HG03469 (cell line): ENCODE results near the gene TMC3.
"Not testable (repeated sequence)": the region's sequence is repeated elsewhere in the genome, so short reads cannot be mapped to it uniquely, and the experiment has no call there.

Experiments used
- ATAC-seq: cut with Tn5 transposase; IDR thresholded peaks from one replicate; pipeline ENCODE4 v1.9.1; 2021; ENCODE audit warnings: mild to moderate bottlenecking, moderate library complexity, moderate number of reproducible peaks; ENCODE audit not compliant: unreplicated experiment

Gene TMC3

GRCh38 chr15:81348691-81349090 lies 25.3 kb downstream of the TMC3 start:
- not testable (repeated sequence) for ATAC-seq

- ATAC-seq = no peak
Measured at GRCh38 chr15:81347910-81348309, 26.1 kb downstream of the TMC3 start.

GRCh38 chr15:81346611-81347010 lies 27.4 kb downstream of the TMC3 start:
- ATAC-seq = no peak

- ATAC-seq = no peak
Measured at GRCh38 chr15:81343371-81343770, 30.6 kb downstream of the TMC3 start.

GRCh38 chr15:81341351-81341750 lies 32.7 kb downstream of the TMC3 start:
- ATAC-seq = no peak

- no peak for ATAC-seq
Measured at GRCh38 chr15:81339851-81340250, 34.2 kb downstream of the TMC3 start.

GRCh38 chr15:81339321-81339720 lies 34.7 kb downstream of the TMC3 start:
- no peak for ATAC-seq

- ATAC-seq = no peak
Measured at GRCh38 chr15:81338170-81339007, 35.6 kb downstream of the TMC3 start.

DNA sequence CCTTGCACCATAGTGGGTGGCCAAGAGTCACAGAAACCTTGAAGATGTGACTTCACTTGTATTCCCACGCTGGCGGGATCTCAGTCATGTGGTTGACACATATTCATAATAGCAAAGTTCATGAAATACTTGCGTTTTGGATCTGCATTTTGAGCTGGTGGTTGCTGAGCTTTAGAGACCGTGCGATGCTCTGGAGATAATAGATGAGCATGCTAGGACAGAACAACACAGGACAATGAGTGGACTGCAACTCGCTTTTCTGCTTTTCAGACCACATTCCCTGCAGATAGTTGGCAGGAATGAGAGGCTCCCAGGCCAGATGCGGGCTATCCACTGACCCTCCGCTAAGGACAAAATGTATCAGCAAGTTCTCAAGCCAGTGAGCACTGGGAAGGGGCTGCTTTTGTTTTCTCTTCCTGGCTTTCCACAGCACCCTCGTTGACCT lies 36.3 kb downstream of the TMC3 start:
- no peak for ATAC-seq

GRCh38 chr15:81337241-81337640 lies 36.8 kb downstream of the TMC3 start:
- ATAC-seq = no peak

DNA sequence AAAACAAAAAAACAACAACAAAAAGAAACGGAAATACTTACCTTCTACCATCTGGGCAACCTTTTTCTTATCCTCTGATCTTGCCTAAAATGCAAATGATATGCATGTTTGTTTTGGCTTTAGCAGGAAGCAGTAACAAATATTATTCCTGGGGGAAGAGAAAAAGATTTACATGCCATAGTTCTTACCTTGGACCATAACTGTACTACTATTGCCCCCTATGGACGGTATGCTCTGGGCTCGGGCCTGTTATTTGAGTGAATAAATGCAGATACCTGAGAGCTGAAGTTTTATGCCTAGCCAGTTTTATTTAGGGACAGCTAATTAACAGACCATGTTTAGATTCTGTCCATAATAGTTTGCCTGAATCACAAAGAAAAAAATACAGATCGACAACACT lies 37.4 kb downstream of the TMC3 start:
- no peak for ATAC-seq

GRCh38 chr15:81335631-81336030 lies 38.4 kb downstream of the TMC3 start:
- ATAC-seq = no peak

DNA sequence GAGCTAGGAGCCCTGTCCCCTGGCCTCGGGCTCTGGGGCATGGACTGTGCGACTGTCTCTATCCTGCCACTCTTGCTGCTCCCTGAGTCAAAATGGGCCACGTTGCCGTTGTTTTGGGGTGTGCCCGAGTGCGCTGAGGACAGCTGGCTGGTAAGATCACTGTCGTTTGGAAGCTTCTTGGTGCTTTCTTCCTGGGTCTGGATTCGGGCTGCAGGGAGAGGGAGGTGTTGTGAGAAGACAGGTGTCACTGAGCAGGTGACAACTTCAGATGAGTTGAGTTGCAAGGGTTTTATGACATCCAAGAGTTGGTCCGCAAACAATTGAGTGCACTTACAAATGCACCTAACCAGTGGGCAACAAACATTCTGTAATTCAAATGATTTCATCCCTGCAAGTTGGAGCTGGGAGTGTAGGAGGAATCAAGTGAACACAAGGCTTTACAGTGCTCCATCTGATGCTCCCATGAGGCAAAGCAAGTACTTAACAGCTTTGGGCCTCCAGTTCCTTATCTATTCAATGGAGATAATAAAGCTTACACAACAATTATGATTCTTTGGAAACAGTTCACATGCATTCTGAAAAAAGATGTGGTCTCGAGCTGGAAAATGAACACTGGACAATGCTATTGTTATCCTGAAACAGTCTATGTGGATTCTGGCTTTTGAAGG lies 39.1 kb downstream of the TMC3 start:
- ATAC-seq = no peak

- no peak for ATAC-seq
Measured at GRCh38 chr15:81333363-81333762, 40.6 kb downstream of the TMC3 start.

DNA sequence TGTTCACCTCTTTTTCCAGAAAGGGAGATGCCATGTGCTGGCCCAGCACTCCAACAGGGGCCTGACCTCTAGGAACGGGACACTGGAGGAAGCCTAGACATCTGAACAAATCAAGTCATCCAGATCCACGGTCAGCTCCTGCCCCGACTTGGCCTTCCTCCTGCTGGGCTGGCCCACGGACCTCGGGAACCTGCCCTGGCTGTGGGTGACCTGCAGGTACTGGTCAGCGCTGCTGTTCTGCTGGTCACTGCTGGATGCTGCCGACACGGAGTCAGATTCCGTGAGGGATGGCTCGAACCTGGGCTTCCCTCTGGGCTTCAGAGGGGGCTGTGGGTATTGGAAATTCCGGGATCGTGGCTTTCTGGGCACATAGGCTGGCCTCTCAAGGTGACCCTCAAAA lies 41.7 kb downstream of the TMC3 start:
- no peak for ATAC-seq

DNA sequence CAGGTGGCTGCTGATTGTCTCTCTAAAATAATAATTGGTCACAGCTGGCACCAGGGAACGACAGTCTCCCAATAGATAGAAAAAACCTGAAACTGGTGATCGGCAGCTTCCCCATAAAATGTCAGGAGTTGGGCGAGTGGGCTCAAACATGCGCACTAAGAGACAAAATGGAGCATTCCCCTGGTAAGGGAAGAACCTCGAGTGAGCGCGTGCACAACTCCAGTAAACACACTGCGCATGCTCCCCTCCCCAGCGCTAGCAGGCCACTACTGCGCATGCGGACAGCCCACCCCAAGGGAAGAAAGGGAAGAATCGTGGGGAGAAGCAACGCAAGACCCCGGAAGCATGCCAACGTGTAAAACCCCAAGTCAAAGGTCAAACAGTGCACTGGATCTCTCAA lies 42.4 kb downstream of the TMC3 start:
- ATAC-seq = no peak

- ATAC-seq = not testable (repeated sequence)
Measured at GRCh38 chr15:81331141-81331540, 42.9 kb downstream of the TMC3 start.

- ATAC-seq = no peak
Measured at GRCh38 chr15:81330366-81331090, 43.5 kb downstream of the TMC3 start.

DNA sequence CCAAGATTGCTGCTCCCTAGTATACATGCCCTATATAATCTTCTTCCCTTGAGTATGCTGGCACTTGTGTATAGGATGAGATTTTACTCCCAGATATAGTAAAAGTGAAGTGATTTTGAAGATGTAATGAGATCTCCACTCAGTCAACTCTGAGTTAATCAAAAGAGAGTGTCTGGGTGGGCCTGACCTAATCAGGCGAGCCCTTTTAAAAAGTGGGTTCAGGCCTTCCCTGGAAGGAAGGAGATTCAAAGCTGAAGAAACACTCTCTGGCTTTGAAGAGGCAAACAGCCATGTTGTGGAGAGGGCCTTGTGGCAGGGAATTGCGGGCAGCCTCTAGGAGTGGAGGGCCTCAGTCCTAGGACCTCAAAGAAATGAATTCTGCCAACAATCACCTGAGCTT lies 44.6 kb downstream of the TMC3 start:
- no peak for ATAC-seq

DNA sequence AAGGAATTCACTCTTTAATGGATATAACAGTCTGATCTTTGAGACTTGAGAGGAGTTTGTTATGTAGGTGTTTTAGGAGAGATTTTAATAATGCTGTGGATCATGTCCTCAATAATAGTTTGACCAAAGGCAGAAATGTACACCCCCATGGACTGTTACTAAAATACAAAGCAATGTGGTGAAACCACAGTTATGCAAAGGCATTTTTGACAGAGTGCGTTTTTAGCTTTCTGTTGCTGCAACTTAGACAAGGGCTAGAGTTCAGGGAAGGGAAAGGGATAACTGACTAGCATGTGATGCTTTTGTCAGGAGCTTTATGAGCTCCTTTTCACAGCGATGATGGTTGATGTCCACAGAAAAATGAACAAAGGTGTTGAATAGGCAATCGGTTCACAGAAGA lies 46.5 kb downstream of the TMC3 start:
- no peak for ATAC-seq

DNA sequence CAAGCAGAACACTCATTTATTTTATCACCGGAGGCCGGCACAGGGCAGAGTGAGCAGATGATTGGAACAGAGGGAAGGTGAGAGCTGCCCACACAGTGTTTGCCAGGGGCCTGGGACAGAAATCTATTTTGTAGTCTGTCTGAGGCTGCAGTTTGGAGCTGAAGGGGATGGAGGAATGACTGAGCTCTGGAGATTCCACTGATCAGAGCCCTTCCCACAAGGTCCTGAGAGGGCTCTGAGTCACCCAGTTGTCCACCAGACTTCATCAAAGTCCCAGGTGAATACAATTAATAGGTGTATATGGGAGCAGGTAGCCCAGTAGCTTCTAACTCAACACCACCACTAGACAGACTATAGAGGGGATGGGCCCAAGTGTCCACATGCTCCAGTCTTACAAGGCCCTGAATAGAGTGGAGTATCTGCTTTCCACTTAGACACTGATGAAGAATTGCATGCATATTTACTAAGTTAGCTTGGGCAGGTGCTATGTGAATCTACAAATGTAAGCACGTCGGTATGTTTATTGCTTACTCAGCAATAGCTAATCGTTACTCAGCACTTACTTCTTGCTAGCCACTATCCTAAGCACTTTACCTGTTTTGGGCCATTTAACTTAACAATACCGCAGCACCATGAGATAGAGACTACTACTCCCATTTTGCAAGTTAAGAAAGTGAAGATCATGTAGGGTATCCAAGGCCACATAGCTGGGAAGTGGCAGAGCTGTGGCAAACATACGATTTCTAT lies 47.4 kb downstream of the TMC3 start:
- ATAC-seq = no peak
